ENCODE data around the gene PLPPR1.

PLPPR1 gene

DNA sequence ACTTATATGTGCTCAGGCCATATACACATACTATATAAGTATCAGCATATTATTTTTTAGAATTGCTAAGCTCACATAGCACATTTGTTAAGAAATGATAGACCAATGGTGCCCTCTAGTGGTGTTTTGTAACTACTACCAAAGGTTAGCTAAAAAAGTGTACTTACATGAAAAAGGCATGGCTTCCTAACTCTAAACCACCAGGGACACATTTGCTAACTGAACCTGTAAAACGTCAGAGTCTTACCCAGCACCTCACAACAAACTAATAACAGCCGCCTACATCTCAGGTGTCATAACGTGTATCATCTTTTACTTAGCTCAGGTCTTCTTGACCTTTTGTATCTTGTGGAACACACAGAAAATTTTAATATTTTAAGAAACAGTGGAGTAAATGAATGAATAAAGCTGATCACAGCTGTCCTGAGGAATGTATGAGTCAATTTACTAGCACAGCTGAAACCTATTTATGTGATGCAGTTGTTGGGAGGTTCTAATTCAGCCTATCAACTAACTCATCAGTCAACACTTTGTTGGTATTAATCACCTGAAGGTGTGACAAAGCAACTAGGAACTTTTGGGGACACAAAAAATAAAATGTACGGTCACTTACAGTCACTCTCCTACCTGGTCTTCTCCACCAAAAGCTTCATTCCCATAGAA is 283.4 kb downstream of the PLPPR1 start:
- TF ChIP-seq RARB (CRISPR knock-in tag; IDR thresholded peaks at IDR 0.05): no peak
- peak; percentile 92 for ATAC-seq

DNA sequence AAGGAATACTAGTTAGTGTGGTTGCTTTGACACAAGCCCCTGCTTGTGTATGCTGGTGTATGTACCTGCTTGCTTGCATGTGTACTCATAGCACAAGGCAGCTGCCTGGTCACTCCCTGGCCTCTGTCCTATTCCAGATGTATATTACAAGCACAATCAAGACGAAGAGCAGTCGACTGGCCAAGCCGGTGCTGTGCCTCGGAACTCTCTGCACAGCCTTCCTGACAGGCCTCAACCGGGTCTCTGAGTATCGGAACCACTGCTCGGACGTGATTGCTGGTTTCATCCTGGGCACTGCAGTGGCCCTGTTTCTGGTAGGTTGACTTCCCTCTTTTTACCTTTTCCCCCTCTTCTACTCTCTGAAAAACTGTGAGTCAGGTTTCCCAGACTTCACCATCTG is 284.1 kb downstream of the PLPPR1 start:
- ATAC-seq: no peak
- TF ChIP-seq, protein P1, sequence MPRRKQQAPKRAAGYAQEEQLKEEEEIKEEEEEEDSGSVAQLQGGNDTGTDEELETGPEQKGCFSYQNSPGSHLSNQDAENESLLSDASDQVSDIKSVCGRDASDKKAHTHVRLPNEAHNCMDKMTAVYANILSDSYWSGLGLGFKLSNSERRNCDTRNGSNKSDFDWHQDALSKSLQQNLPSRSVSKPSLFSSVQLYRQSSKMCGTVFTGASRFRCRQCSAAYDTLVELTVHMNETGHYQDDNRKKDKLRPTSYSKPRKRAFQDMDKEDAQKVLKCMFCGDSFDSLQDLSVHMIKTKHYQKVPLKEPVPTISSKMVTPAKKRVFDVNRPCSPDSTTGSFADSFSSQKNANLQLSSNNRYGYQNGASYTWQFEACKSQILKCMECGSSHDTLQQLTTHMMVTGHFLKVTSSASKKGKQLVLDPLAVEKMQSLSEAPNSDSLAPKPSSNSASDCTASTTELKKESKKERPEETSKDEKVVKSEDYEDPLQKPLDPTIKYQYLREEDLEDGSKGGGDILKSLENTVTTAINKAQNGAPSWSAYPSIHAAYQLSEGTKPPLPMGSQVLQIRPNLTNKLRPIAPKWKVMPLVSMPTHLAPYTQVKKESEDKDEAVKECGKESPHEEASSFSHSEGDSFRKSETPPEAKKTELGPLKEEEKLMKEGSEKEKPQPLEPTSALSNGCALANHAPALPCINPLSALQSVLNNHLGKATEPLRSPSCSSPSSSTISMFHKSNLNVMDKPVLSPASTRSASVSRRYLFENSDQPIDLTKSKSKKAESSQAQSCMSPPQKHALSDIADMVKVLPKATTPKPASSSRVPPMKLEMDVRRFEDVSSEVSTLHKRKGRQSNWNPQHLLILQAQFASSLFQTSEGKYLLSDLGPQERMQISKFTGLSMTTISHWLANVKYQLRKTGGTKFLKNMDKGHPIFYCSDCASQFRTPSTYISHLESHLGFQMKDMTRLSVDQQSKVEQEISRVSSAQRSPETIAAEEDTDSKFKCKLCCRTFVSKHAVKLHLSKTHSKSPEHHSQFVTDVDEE (CRISPR knock-in tag; IDR thresholded peaks at IDR 0.05): no peak

DNA sequence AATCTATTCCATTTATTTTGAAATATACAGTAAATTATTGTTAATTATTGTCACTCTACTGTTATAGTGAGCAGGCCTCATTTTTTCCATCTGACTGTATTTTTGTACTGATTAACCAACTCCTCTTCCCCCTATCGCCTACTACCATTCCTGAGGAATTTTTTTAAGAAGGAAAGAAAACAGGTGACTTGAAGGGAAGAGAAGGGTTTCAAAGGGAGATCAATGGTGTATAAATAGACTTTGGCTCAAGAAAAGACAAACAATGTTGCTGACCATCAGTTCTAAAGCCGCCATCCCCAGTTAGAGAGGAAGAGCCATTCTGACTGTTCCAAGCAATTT is 286.6 kb downstream of the PLPPR1 start:
- ATAC-seq: no peak
- TF ChIP-seq ZNF70 (CRISPR knock-in tag; IDR thresholded peaks at IDR 0.05) (no peak), GLIS3 (CRISPR knock-in tag; IDR thresholded peaks at IDR 0.05) (no peak), TOX (CRISPR knock-in tag; IDR thresholded peaks at IDR 0.05; ENCODE audit: borderline replicate concordance) (no peak), ZNF8 (CRISPR knock-in tag; IDR thresholded peaks at IDR 0.05) (no peak), ARNTL (CRISPR knock-in tag; IDR thresholded peaks at IDR 0.05; ENCODE audit: borderline replicate concordance, low read depth) (no peak), PPARA (CRISPR knock-in tag; IDR thresholded peaks at IDR 0.05; ENCODE audit: borderline replicate concordance) (no peak), ZC3H10 (CRISPR knock-in tag; IDR thresholded peaks at IDR 0.05) (no peak), SNAI2 (CRISPR knock-in tag; IDR thresholded peaks at IDR 0.05) (no peak), TCF4 (CRISPR knock-in tag; IDR thresholded peaks at IDR 0.05; ENCODE audit: borderline replicate concordance) (no peak), ZFP30 (CRISPR knock-in tag; IDR thresholded peaks at IDR 0.05) (no peak), ZFP3 (CRISPR knock-in tag; IDR thresholded peaks at IDR 0.05) (no peak), ESRRG (CRISPR knock-in tag; IDR thresholded peaks at IDR 0.05) (no peak)
- TF ChIP-seq, protein P2, sequence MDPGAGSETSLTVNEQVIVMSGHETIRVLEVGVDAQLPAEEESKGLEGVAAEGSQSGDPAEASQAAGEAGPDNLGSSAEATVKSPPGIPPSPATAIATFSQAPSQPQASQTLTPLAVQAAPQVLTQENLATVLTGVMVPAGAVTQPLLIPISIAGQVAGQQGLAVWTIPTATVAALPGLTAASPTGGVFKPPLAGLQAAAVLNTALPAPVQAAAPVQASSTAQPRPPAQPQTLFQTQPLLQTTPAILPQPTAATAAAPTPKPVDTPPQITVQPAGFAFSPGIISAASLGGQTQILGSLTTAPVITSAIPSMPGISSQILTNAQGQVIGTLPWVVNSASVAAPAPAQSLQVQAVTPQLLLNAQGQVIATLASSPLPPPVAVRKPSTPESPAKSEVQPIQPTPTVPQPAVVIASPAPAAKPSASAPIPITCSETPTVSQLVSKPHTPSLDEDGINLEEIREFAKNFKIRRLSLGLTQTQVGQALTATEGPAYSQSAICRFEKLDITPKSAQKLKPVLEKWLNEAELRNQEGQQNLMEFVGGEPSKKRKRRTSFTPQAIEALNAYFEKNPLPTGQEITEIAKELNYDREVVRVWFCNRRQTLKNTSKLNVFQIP (CRISPR knock-in tag; IDR thresholded peaks at IDR 0.05; ENCODE audit: borderline replicate concordance, low read depth): no peak
- TF ChIP-seq, protein P3, sequence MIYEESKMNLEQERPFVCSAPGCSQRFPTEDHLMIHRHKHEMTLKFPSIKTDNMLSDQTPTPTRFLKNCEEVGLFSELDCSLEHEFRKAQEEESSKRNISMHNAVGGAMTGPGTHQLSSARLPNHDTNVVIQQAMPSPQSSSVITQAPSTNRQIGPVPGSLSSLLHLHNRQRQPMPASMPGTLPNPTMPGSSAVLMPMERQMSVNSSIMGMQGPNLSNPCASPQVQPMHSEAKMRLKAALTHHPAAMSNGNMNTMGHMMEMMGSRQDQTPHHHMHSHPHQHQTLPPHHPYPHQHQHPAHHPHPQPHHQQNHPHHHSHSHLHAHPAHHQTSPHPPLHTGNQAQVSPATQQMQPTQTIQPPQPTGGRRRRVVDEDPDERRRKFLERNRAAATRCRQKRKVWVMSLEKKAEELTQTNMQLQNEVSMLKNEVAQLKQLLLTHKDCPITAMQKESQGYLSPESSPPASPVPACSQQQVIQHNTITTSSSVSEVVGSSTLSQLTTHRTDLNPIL (CRISPR knock-in tag; IDR thresholded peaks at IDR 0.05; ENCODE audit: low read depth): no peak
- TF ChIP-seq, protein P4, sequence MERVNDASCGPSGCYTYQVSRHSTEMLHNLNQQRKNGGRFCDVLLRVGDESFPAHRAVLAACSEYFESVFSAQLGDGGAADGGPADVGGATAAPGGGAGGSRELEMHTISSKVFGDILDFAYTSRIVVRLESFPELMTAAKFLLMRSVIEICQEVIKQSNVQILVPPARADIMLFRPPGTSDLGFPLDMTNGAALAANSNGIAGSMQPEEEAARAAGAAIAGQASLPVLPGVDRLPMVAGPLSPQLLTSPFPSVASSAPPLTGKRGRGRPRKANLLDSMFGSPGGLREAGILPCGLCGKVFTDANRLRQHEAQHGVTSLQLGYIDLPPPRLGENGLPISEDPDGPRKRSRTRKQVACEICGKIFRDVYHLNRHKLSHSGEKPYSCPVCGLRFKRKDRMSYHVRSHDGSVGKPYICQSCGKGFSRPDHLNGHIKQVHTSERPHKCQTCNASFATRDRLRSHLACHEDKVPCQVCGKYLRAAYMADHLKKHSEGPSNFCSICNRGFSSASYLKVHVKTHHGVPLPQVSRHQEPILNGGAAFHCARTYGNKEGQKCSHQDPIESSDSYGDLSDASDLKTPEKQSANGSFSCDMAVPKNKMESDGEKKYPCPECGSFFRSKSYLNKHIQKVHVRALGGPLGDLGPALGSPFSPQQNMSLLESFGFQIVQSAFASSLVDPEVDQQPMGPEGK (CRISPR knock-in tag; IDR thresholded peaks at IDR 0.05; ENCODE audit: borderline replicate concordance): no peak

DNA sequence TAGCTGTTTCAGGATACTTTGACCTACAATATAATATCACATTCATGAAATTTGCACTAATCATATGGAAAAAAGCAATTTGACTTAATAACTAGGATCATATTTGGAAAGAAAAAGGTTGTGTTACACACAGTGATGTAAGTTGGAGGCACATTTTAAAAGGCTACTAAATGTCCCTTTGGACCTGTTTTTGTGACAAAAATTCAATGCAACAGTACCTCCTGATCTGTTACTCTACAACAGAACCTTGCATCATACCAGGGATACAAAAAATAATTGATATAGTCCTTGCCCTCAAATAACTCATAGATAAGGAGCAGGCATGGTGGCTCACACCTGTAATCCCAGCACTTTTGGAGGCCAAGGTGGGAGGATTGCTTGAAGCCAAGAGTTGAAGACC is 289.2 kb downstream of the PLPPR1 start:
- TF ChIP-seq, protein P5, sequence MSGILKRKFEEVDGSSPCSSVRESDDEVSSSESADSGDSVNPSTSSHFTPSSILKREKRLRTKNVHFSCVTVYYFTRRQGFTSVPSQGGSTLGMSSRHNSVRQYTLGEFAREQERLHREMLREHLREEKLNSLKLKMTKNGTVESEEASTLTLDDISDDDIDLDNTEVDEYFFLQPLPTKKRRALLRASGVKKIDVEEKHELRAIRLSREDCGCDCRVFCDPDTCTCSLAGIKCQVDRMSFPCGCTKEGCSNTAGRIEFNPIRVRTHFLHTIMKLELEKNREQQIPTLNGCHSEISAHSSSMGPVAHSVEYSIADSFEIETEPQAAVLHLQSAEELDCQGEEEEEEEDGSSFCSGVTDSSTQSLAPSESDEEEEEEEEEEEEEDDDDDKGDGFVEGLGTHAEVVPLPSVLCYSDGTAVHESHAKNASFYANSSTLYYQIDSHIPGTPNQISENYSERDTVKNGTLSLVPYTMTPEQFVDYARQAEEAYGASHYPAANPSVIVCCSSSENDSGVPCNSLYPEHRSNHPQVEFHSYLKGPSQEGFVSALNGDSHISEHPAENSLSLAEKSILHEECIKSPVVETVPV (CRISPR knock-in tag; IDR thresholded peaks at IDR 0.05): no peak
- TF ChIP-seq ZFP30 (CRISPR knock-in tag; IDR thresholded peaks at IDR 0.05): no peak
- TF ChIP-seq ZFP3 (CRISPR knock-in tag; IDR thresholded peaks at IDR 0.05): no peak
- no peak for TF ChIP-seq SNAI2 (CRISPR knock-in tag; IDR thresholded peaks at IDR 0.05)
- TF ChIP-seq OSR1 (CRISPR knock-in tag; IDR thresholded peaks at IDR 0.05): no peak
- no peak for TF ChIP-seq ZNF565 (CRISPR knock-in tag; conservative IDR thresholded peaks at IDR 0.05; ENCODE audit: low read depth)
- no peak for ATAC-seq
